T-helper 17 cell (primary cell): ENCODE results near the gene NINJ2. TPM values are rescaled to one million over a fixed set of nuclear protein-coding genes. Genes with fewer than 3 reads are reported as not detected.

Experiments used
- total RNA-seq, 4 donors: library from RNA in 2 of 4; stranded (reverse) in 2 of 4; gene quantifications; one replicate each; pipeline ENCODE4 v1.2.3 and lab custom pipeline; 2022 to 2026

NINJ2 gene
- total RNA-seq, 2 donors from 2014 or later, result 6.1 to 6.3 TPM

Other genes with a start within 250 kb of the NINJ2 start
- 1 to 10 TPM; 1.6 to 1.7 TPM for gene B4GALNT3, start 203.5 kb downstream of the NINJ2 start, total RNA-seq
- 100 to 1,000 TPM; 215 to 220 TPM for gene WNK1, start 89.1 kb upstream of the NINJ2 start, total RNA-seq